HG03095 (cell line): Measurements from ENCODE around the gene MS4A7.
"Not testable (repeated sequence)": the region's sequence is repeated elsewhere in the genome, so short reads cannot be mapped to it uniquely, and the experiment has no call there.

Source experiments
- ATAC-seq: cut with Tn5 transposase; IDR thresholded peaks from one replicate; pipeline ENCODE4 v1.9.1; 2021; ENCODE audit warnings: moderate library complexity; ENCODE audit not compliant: unreplicated experiment

Gene MS4A7

GRCh38 chr11:60378354-60378753 lies at the start of gene MS4A7:
Gene MS4A7 (plus strand): TSS chr11:60378532. CDS start chr11:60383142, 4,610 bp downstream.
- peak; percentile 88 for ATAC-seq

- no peak for ATAC-seq
These were observed 45.5 kb upstream of the MS4A7 start for GRCh38 chr11:60332846-60333245.

- peak; percentile 57 for ATAC-seq
These were observed 44.2 kb upstream of the MS4A7 start for GRCh38 chr11:60334005-60334620.

- ATAC-seq, result no peak
These were observed 41.5 kb upstream of the MS4A7 start for GRCh38 chr11:60336767-60337391.

- no peak for ATAC-seq
These were observed 40.3 kb upstream of the MS4A7 start for GRCh38 chr11:60338053-60338452.

GRCh38 chr11:60339356-60339755 lies 39.0 kb upstream of the MS4A7 start:
- ATAC-seq, result no peak

- no peak for ATAC-seq
These were observed 35.1 kb upstream of the MS4A7 start for GRCh38 chr11:60343094-60343704.

- no peak for ATAC-seq
These were observed 34.2 kb upstream of the MS4A7 start for GRCh38 chr11:60344146-60344545.

- ATAC-seq, result no peak
These were observed 32.8 kb upstream of the MS4A7 start for GRCh38 chr11:60345489-60345888.

GRCh38 chr11:60347084-60347797 lies 31.1 kb upstream of the MS4A7 start:
- ATAC-seq, result peak; percentile 69

GRCh38 chr11:60348116-60348515 lies 30.2 kb upstream of the MS4A7 start:
- no peak for ATAC-seq

GRCh38 chr11:60349990-60350389 lies 28.3 kb upstream of the MS4A7 start:
- ATAC-seq, result no peak

- ATAC-seq, result no peak
These were observed 20.6 kb upstream of the MS4A7 start for GRCh38 chr11:60357771-60358170.

- no peak for ATAC-seq
These were observed 17.7 kb upstream of the MS4A7 start for GRCh38 chr11:60360621-60361020.

GRCh38 chr11:60362241-60362640 lies 16.1 kb upstream of the MS4A7 start:
- no peak for ATAC-seq

- ATAC-seq, result peak; percentile 44
These were observed 14.5 kb upstream of the MS4A7 start for GRCh38 chr11:60363542-60364470.

GRCh38 chr11:60366262-60366904 lies 11.9 kb upstream of the MS4A7 start:
- not testable (repeated sequence) for ATAC-seq

- peak; percentile 85 for ATAC-seq
These were observed 11.3 kb upstream of the MS4A7 start for GRCh38 chr11:60367009-60367408.

- no peak for ATAC-seq
These were observed 10.4 kb upstream of the MS4A7 start for GRCh38 chr11:60367896-60368295.

GRCh38 chr11:60370252-60370810 lies 8.0 kb upstream of the MS4A7 start:
- ATAC-seq, result no peak
